ENCODE results near the gene ABHD16B. TPM values are rescaled to one million over a fixed set of nuclear protein-coding genes. Genes with fewer than 3 reads are reported as not detected.

The ABHD16B gene
- total RNA-seq, 2 donors from 2014 or later: not detected

GRCh38 chr20:63836458-63837344, 24.6 kb upstream of the ABHD16B start:
- no peak for DNase-seq (ENCODE audit: low spot score)
- Histone ChIP-seq H3K9me3 (no peaks in the 10 kb centered on the region), H3K27me3 (no peaks in the 10 kb centered on the region), H3K4me1 (peaks cover 0 to 39% of the 10 kb centered on the region in 2 donors), H3K36me3 (no peaks in the 10 kb centered on the region), H3K27ac (no peak overlapping the region), H3K4me3 (no peak overlapping the region)
- TF ChIP-seq, protein P1, sequence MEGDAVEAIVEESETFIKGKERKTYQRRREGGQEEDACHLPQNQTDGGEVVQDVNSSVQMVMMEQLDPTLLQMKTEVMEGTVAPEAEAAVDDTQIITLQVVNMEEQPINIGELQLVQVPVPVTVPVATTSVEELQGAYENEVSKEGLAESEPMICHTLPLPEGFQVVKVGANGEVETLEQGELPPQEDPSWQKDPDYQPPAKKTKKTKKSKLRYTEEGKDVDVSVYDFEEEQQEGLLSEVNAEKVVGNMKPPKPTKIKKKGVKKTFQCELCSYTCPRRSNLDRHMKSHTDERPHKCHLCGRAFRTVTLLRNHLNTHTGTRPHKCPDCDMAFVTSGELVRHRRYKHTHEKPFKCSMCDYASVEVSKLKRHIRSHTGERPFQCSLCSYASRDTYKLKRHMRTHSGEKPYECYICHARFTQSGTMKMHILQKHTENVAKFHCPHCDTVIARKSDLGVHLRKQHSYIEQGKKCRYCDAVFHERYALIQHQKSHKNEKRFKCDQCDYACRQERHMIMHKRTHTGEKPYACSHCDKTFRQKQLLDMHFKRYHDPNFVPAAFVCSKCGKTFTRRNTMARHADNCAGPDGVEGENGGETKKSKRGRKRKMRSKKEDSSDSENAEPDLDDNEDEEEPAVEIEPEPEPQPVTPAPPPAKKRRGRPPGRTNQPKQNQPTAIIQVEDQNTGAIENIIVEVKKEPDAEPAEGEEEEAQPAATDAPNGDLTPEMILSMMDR (IDR thresholded peaks at IDR 0.05): no peak

GRCh38 chr20:63837479-63837878, 23.8 kb upstream of the ABHD16B start:
- Histone ChIP-seq H3K4me3 (no peak overlapping the region), H3K9me3 (no peaks in the 10 kb centered on the region), H3K36me3 (no peaks in the 10 kb centered on the region), H3K4me1 (peaks cover 0 to 32% of the 10 kb centered on the region in 2 donors), H3K27me3 (no peaks in the 10 kb centered on the region), H3K27ac (no peak overlapping the region)
- DNase-seq (ENCODE audit: low spot score): no peak
- TF ChIP-seq, protein P1 (IDR thresholded peaks at IDR 0.05): no peak

DNA sequence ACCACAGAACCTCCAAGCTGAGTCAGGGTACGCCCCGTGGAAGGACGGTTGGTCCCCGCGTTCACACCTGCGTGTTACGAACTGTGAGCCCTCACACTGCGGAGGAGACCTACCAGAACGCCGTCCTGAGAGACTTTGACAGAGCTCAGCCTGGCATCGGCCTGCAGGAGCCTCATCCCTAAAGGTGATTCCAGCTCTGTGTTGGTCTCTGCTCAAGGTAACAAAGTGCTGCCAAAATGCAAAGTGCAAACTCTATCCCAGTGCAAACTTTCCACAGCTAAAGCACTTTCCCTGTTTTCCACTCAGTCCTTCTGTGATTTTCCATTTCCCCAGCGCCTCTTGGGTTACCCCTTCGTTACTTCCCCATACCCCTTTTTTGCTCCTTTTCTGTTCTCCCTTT, 21.7 kb upstream of the ABHD16B start:
- TF ChIP-seq, protein P1 (IDR thresholded peaks at IDR 0.05): no peak

DNA sequence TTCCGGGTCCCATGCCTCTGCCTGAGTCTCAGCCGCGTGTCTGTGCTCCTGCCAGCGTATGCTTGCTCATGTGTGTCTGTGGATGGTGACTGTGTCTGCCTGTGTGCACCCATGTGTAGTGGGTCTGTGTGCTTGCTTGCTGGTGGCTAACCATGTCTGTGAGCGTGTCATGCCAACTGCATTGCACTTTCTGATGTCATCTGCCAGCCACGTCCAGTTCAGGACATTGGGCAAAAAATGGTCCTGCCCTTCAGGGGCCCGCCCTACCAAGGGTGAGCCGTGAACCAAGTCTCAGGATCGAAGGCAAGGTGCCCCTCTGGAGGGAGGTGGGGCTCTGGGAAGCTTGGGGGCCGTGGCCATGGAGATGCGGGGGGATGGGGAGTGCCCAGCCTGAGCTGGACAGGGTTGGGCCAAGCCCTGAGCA, 20.9 kb upstream of the ABHD16B start:
- Histone ChIP-seq H3K9me3 (no peaks in the 10 kb centered on the region), H3K27me3 (no peaks in the 10 kb centered on the region), H3K36me3 (no peaks in the 10 kb centered on the region), H3K27ac (no peak overlapping the region), H3K4me1 (peaks cover 0 to 20% of the 10 kb centered on the region in 2 donors), H3K4me3 (no peak overlapping the region)
- TF ChIP-seq, protein P1 (IDR thresholded peaks at IDR 0.05): no peak
- DNase-seq (ENCODE audit: low spot score): no peak

More for the DNA sequence above, 21.7 kb upstream of the ABHD16B start:
- DNase-seq (ENCODE audit: low spot score): no peak
- Histone ChIP-seq H3K4me1 (peaks cover 0 to 20% of the 10 kb centered on the region in 2 donors), H3K36me3 (no peaks in the 10 kb centered on the region), H3K27me3 (no peaks in the 10 kb centered on the region), H3K27ac (no peak overlapping the region), H3K4me3 (no peak overlapping the region), H3K9me3 (no peaks in the 10 kb centered on the region)

- TF ChIP-seq, protein P1 (IDR thresholded peaks at IDR 0.05): no peak
- Histone ChIP-seq H3K27me3 (no peaks in the 10 kb centered on the region), H3K4me3 (no peak overlapping the region), H3K4me1 (peaks cover 0 to 36% of the 10 kb centered on the region in 2 donors), H3K36me3 (no peaks in the 10 kb centered on the region), H3K9me3 (no peaks in the 10 kb centered on the region), H3K27ac (no peak overlapping the region)
- no peak for DNase-seq (ENCODE audit: low spot score)
Measured at GRCh38 chr20:63842258-63842657, 19.0 kb upstream of the ABHD16B start.
